SU-DHL-6 (cell line): Measurements from ENCODE around the gene ARHGAP26.

Source experiments
- H2AFZ ChIP-seq: fragments of 200-600 bp; sonication (generic); 2 replicates; pipeline ENCODE4 v1.6.1; 2014; ENCODE audit warnings: low read depth, mild to moderate bottlenecking, moderate library complexity, mixed read lengths, antibody characterized with exemption, low read length; ENCODE audit not compliant: severe bottlenecking
- H3F3A ChIP-seq: fragments of 200-600 bp; shearing (Covaris generic); 2 replicates; pipeline ENCODE4 v1.6.0; 2016; ENCODE audit warnings: antibody characterized with exemption, mild to moderate bottlenecking; ENCODE audit not compliant: insufficient read depth
- H3K27ac ChIP-seq: fragments of 200-600 bp; sonication (generic); 2 replicates; pipeline ENCODE4 v1.5.1; 2016; ENCODE audit warnings: low read depth, mild to moderate bottlenecking, low read length, moderate library complexity, mixed read lengths
- H3K27me3 ChIP-seq: fragments of 200-600 bp; sonication (generic), shearing (Covaris generic); 2 replicates; pipeline ENCODE4 v1.6.0; 2014; ENCODE audit warnings: mild to moderate bottlenecking, low read length
- H3K36me3 ChIP-seq: fragments of 200-600 bp; sonication (generic); 2 replicates; pipeline ENCODE4 v1.6.1; 2014; ENCODE audit warnings: mild to moderate bottlenecking, low read length, mixed read lengths
- H3K4me2 ChIP-seq: fragments of 300-600, 200-600 bp; shearing (Covaris generic), sonication (generic); 2 replicates; pipeline ENCODE4 v1.6.0; 2014; ENCODE audit warnings: low read length, low read depth, mild to moderate bottlenecking; ENCODE audit not compliant: poor library complexity, severe bottlenecking
- H3K4me3 ChIP-seq: fragments of 200-600 bp; sonication (generic); 2 replicates; pipeline ENCODE4 v1.5.1; 2014; ENCODE audit warnings: antibody characterized with exemption, low read length, mild to moderate bottlenecking, mixed read lengths; ENCODE audit not compliant: insufficient read depth, poor library complexity, severe bottlenecking
- H3K79me2 ChIP-seq: fragments of 200-600 bp; sonication (generic); 2 replicates; pipeline ENCODE4 v1.6.1; 2014; ENCODE audit warnings: mild to moderate bottlenecking, low read length, moderate library complexity; ENCODE audit not compliant: insufficient read depth
- H3K9ac ChIP-seq: fragments of 200-600 bp; sonication (generic); 2 replicates; pipeline ENCODE4 v1.7.0; 2014; ENCODE audit warnings: mild to moderate bottlenecking, low read length
- H3K9me2 ChIP-seq: fragments of 200-600 bp; sonication (generic); replicated peaks from 2 replicates; pipeline ENCODE4 v1.6.1; 2014; ENCODE audit warnings: low read length; ENCODE audit not compliant: insufficient read depth
- H3K9me3 ChIP-seq: fragments of 200-600 bp; sonication (generic); 2 replicates; pipeline ENCODE4 v1.6.1; 2014; ENCODE audit warnings: low read length, mixed read lengths; ENCODE audit not compliant: insufficient read depth
- H4K20me1 ChIP-seq: fragments of 200-600 bp; sonication (generic); 2 replicates; pipeline ENCODE4 v1.6.1; 2014; ENCODE audit warnings: low read depth, mild to moderate bottlenecking, antibody characterized with exemption, low read length, moderate library complexity, mixed read lengths
- CTCF ChIP-seq: fragments of 200-600 bp; sonication (generic); IDR thresholded peaks from one replicate; pipeline ENCODE4 v1.5.1; 2017; ENCODE audit warnings: antibody characterized with exemption, mild to moderate bottlenecking, low read length, moderate library complexity; ENCODE audit not compliant: insufficient read depth, poor library complexity, severe bottlenecking
- EZH2phosphoT487 ChIP-seq: fragments of 200-600 bp; sonication (generic), shearing (Covaris generic); conservative IDR thresholded peaks from 2 replicates; pipeline ENCODE4 v1.6.1; 2018; ENCODE audit warnings: mild to moderate bottlenecking, antibody characterized with exemption, low read length, moderate library complexity, mixed read lengths

The ARHGAP26 gene

GRCh38 chr5:143243103-143243502 is 472.9 kb downstream of the ARHGAP26 start:
- Histone ChIP-seq H3K27me3 (no peaks in the 10 kb centered on the region), H4K20me1 (no peaks in the 10 kb centered on the region), H3K9me2 (no peaks in the 10 kb centered on the region), H2AFZ (no peak overlapping the region), H3K9me3 (no peaks in the 10 kb centered on the region), H3F3A (no peaks in the 10 kb centered on the region), H3K79me2 (no peaks in the 10 kb centered on the region), H3K4me3 (no peak overlapping the region), H3K36me3 (no peaks in the 10 kb centered on the region), H3K27ac (no peak overlapping the region), H3K9ac (no peak overlapping the region), H3K4me2 (no peak overlapping the region)
- TF ChIP-seq CTCF, result no peak

- TF ChIP-seq CTCF (no peak), EZH2phosphoT487 (no peak)
- Histone ChIP-seq H3K27ac (no peak overlapping the region), H3F3A (no peaks in the 10 kb centered on the region), H3K4me2 (no peak overlapping the region), H4K20me1 (no peaks in the 10 kb centered on the region), H2AFZ (no peak overlapping the region), H3K4me3 (no peak overlapping the region), H3K9ac (no peak overlapping the region), H3K9me3 (no peaks in the 10 kb centered on the region), H3K36me3 (no peaks in the 10 kb centered on the region), H3K79me2 (no peaks in the 10 kb centered on the region), H3K27me3 (no peaks in the 10 kb centered on the region), H3K9me2 (no peaks in the 10 kb centered on the region)
Measured at GRCh38 chr5:143244000-143244736, 474.0 kb downstream of the ARHGAP26 start.

GRCh38 chr5:143244990-143245389 is 474.8 kb downstream of the ARHGAP26 start:
- no peaks in the 10 kb centered on the region for H3K36me3 ChIP-seq
- H3K9me3 ChIP-seq, result no peaks in the 10 kb centered on the region
- H3F3A ChIP-seq, result no peaks in the 10 kb centered on the region
- no peak overlapping the region for H3K4me2 ChIP-seq
- no peak overlapping the region for H3K4me3 ChIP-seq
- H3K9me2 ChIP-seq, result no peaks in the 10 kb centered on the region
- TF ChIP-seq EZH2phosphoT487, result no peak
- no peak for TF ChIP-seq CTCF
- no peak overlapping the region for H3K9ac ChIP-seq
- H2AFZ ChIP-seq, result no peak overlapping the region
- no peaks in the 10 kb centered on the region for H3K27me3 ChIP-seq
- no peaks in the 10 kb centered on the region for H4K20me1 ChIP-seq
- H3K27ac ChIP-seq, result no peak overlapping the region
- no peaks in the 10 kb centered on the region for H3K79me2 ChIP-seq
